Astrocyte (in vitro differentiated cells and primary cell): ENCODE measurements around the gene CELA2A. TPM values are rescaled to one million over a fixed set of nuclear protein-coding genes. Genes with fewer than 3 reads are reported as not detected.
A peak's percentile ranks its signal among the peaks of the same experiment; 100 is the strongest.
"Not testable (repeated sequence)": the region's sequence is repeated elsewhere in the genome, so short reads cannot be mapped to it uniquely, and the experiment has no call there.

Experiments
- DNase-seq: peaks from one replicate; pipeline ENCODE4 v3.0.0-alpha.2; 2010; ENCODE audit warnings: low read depth
- FAIRE-seq: peaks from 2 replicates; lab custom pipeline; 2011; peaks lifted over from hg19 to GRCh38; lab: Jason Lieb, UNC
- H2AFZ ChIP-seq: 2 replicates; pipeline ENCODE4 v1.6.0; 2012; ENCODE audit warnings: low read depth, low read length, inconsistent platforms
- H3K27ac ChIP-seq: 2 replicates; pipeline ENCODE4 v1.5.1; 2011; ENCODE audit warnings: low read depth, low read length, inconsistent platforms
- H3K27me3 ChIP-seq: 2 replicates; pipeline ENCODE4 v1.6.0; 2011; ENCODE audit warnings: low read length, inconsistent platforms; ENCODE audit not compliant: insufficient read depth
- H3K36me3 ChIP-seq: 2 replicates; pipeline ENCODE4 v1.5.1; 2011; ENCODE audit warnings: low read length, inconsistent platforms; ENCODE audit not compliant: insufficient read depth
- H3K4me1 ChIP-seq: 2 replicates; pipeline ENCODE4 v1.5.1; 2011; ENCODE audit warnings: low read length, inconsistent platforms; ENCODE audit not compliant: insufficient read depth
- H3K4me2 ChIP-seq: 2 replicates; pipeline ENCODE4 v1.6.0; 2012; ENCODE audit warnings: low read length, inconsistent platforms
- H3K4me3 ChIP-seq: 2 replicates; pipeline ENCODE4 v1.5.1; 2011; ENCODE audit warnings: low read depth, mild to moderate bottlenecking, low read length, inconsistent platforms; ENCODE audit not compliant: insufficient read depth
- H3K79me2 ChIP-seq: 2 replicates; pipeline ENCODE4 v1.6.0; 2012; ENCODE audit warnings: mild to moderate bottlenecking, low read length, inconsistent platforms; ENCODE audit not compliant: insufficient read depth
- H3K9ac ChIP-seq: 2 replicates; pipeline ENCODE4 v1.6.0; 2012; ENCODE audit warnings: mild to moderate bottlenecking, low read length, inconsistent platforms
- H3K9me3 ChIP-seq: 2 replicates; pipeline ENCODE4 v1.5.1; 2012; ENCODE audit warnings: low read depth, mild to moderate bottlenecking, low read length, inconsistent platforms; ENCODE audit not compliant: insufficient read depth
- H4K20me1 ChIP-seq: 2 replicates; pipeline ENCODE4 v1.6.0; 2012; ENCODE audit warnings: low read length, inconsistent platforms; ENCODE audit not compliant: insufficient read depth
- H3K27ac Mint-ChIP-seq: one replicate; pipeline ENCODE4 v1.8.0; 2021; ENCODE audit warnings: mild to moderate bottlenecking, mixed read lengths; ENCODE audit not compliant: unreplicated experiment
- H3K27me3 Mint-ChIP-seq: one replicate; pipeline ENCODE4 v1.8.0; 2021; ENCODE audit warnings: low read depth, mixed read lengths; ENCODE audit not compliant: unreplicated experiment
- H3K36me3 Mint-ChIP-seq: one replicate; pipeline ENCODE4 v1.8.0; 2021; ENCODE audit warnings: low read depth, mixed read lengths; ENCODE audit not compliant: unreplicated experiment
- H3K4me1 Mint-ChIP-seq: one replicate; pipeline ENCODE4 v1.8.0; 2021; ENCODE audit warnings: low read depth, mixed read lengths; ENCODE audit not compliant: unreplicated experiment
- H3K4me3 Mint-ChIP-seq: one replicate; pipeline ENCODE4 v1.8.0; 2021; ENCODE audit warnings: mild to moderate bottlenecking, moderate library complexity, mixed read lengths; ENCODE audit not compliant: unreplicated experiment
- H3K9me3 Mint-ChIP-seq: one replicate; pipeline ENCODE4 v1.8.0; 2021; ENCODE audit warnings: mild to moderate bottlenecking, mixed read lengths; ENCODE audit not compliant: unreplicated experiment
- EZH2 ChIP-seq: IDR thresholded peaks from 2 replicates; pipeline ENCODE4 v1.6.1; 2012; ENCODE audit warnings: mild to moderate bottlenecking, low read length, inconsistent platforms; ENCODE audit not compliant: insufficient read depth
- total RNA-seq: library from RNA; stranded (reverse); gene quantifications from 2 replicates; pipeline ENCODE4 v1.2.1, GENCODE V29; 2021
- TF ChIP-seq, protein P1 (sequence below): IDR thresholded peaks from 2 replicates; pipeline ENCODE4 v1.5.1; 2011; ENCODE audit warnings: low read depth, mild to moderate bottlenecking, inconsistent platforms, low read length, moderate library complexity; ENCODE audit not compliant: insufficient read depth

Gene CELA2A
- total RNA-seq, 1 donor from 2014 or later, result not detected

DNA sequence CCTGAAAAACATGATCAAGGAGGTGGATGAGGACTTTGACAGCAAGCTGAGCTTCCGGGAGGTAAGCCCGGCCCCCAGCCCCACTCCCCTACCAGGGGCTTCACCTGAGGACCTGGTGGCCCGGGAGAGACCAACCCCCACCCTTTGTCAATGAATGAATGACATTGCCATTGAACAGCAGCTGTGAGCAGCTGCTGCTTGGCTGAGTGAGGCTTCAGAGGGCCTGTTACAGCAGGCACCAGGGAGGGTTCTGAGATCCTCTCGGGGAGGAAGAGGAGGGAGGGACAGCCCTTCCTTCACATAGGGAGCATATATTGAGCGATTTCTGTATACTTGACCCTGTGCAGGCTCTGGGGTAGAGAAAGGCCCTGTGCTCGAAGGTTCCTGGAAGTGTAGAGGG, 30.6 kb upstream of the CELA2A start:
- Mint-ChIP-seq H3K36me3 (peaks cover 10% of the 10 kb centered on the region), H3K4me3 (peak overlapping the region; percentile 64), H3K4me1 (peaks cover 18% of the 10 kb centered on the region), H3K27ac (no peak overlapping the region), H3K27me3 (no peaks in the 10 kb centered on the region), H3K9me3 (peaks cover 6% of the 10 kb centered on the region)
- H3K4me3 ChIP-seq, result no peak overlapping the region
- H3K4me2 ChIP-seq, result no peak overlapping the region
- H3K9ac ChIP-seq, result no peak overlapping the region
- peaks cover 22% of the 10 kb centered on the region for H3K4me1 ChIP-seq
- no peak overlapping the region for H3K27ac ChIP-seq
- H3K27me3 ChIP-seq, result no peaks in the 10 kb centered on the region
- H3K79me2 ChIP-seq, result peaks cover 21% of the 10 kb centered on the region
- H4K20me1 ChIP-seq, result peaks cover 60% of the 10 kb centered on the region
- no peaks in the 10 kb centered on the region for H3K9me3 ChIP-seq
- FAIRE-seq (no peak), DNase-seq (no peak)
- no peak overlapping the region for H2AFZ ChIP-seq
- TF ChIP-seq, protein P1, sequence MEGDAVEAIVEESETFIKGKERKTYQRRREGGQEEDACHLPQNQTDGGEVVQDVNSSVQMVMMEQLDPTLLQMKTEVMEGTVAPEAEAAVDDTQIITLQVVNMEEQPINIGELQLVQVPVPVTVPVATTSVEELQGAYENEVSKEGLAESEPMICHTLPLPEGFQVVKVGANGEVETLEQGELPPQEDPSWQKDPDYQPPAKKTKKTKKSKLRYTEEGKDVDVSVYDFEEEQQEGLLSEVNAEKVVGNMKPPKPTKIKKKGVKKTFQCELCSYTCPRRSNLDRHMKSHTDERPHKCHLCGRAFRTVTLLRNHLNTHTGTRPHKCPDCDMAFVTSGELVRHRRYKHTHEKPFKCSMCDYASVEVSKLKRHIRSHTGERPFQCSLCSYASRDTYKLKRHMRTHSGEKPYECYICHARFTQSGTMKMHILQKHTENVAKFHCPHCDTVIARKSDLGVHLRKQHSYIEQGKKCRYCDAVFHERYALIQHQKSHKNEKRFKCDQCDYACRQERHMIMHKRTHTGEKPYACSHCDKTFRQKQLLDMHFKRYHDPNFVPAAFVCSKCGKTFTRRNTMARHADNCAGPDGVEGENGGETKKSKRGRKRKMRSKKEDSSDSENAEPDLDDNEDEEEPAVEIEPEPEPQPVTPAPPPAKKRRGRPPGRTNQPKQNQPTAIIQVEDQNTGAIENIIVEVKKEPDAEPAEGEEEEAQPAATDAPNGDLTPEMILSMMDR, result no peak
- no peak for TF ChIP-seq EZH2
- H3K36me3 ChIP-seq, result no peaks in the 10 kb centered on the region

DNA sequence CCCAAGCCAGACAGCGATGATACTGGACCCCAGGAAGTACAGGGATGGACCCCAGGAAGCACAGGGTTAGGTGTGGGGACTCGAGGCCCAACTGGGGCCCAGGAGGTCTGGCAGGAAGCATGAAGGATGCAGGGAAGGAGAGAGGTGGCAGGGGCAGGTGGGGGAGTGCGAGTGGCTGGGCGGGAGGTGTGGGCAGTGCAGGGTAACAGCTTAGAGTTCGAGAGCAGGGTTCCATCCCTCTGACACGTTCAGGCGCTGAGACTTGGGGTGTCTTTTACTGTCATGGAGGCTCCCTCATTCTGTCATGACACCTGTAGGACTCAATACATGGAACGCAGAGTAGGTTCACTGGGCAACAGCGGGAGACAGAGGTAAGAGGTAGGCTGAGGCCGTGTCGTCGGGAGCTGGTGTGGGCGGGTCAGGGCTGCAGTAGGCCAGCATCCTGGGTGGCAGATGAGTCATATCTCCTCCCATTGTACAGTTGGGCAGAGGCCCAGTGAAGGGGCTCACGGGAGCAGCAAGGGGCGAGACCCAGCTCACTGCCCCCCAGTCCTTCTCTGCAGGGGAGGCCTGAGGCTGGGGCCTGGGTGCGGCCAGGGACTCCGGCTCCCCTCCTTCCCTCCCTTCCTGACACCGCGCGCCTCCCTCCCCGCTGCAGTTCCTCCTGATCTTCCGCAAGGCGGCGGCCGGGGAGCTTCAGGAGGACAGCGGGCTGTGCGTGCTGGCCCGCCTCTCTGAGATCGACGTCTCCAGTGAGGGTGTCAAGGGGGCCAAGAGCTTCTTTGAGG, 29.8 kb upstream of the CELA2A start:
- no peaks in the 10 kb centered on the region for H3K9me3 ChIP-seq
- H3K79me2 ChIP-seq, result peaks cover 13% of the 10 kb centered on the region
- no peaks in the 10 kb centered on the region for H3K27me3 ChIP-seq
- Mint-ChIP-seq H3K4me3 (no peak overlapping the region), H3K9me3 (peaks cover 6% of the 10 kb centered on the region), H3K4me1 (peaks cover 18% of the 10 kb centered on the region), H3K27ac (no peak overlapping the region), H3K27me3 (no peaks in the 10 kb centered on the region), H3K36me3 (peaks cover 7% of the 10 kb centered on the region)
- DNase-seq (peak; percentile 53), FAIRE-seq (no peak)
- H4K20me1 ChIP-seq, result peaks cover 57% of the 10 kb centered on the region
- no peak for TF ChIP-seq EZH2
- TF ChIP-seq, protein P1, result no peak
- H3K4me3 ChIP-seq, result no peak overlapping the region
- no peaks in the 10 kb centered on the region for H3K36me3 ChIP-seq
- H3K4me1 ChIP-seq, result peaks cover 20% of the 10 kb centered on the region
- peak overlapping the region; percentile 23 for H3K4me2 ChIP-seq
- H3K27ac ChIP-seq, result peak overlapping the region; percentile 5
- peak overlapping the region; percentile 10 for H2AFZ ChIP-seq
- H3K9ac ChIP-seq, result no peak overlapping the region

DNA sequence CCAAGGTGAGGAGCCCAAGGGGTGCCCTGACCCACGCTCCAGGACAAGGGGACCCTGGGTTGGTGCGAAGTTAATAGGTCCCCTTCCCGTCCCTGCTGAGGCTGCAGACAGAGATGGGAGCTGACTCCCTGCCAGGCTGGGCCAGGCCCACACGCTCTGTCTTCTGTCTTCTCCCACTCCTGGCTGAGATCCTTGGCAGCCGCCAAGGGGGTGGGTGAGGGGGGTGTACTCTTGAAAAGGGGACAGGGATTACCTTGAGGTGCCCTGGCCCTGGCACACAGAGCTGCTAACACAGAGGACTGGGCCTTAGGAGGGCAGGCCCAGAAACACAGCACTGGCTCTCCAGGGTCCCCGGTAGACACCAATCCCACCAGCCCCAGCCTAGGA, 29.3 kb upstream of the CELA2A start:
- Histone ChIP-seq H3K36me3 (no peaks in the 10 kb centered on the region), H4K20me1 (peaks cover 54% of the 10 kb centered on the region), H3K9ac (no peak overlapping the region), H3K9me3 (no peaks in the 10 kb centered on the region), H3K27ac (peak overlapping the region; percentile 5), H3K79me2 (peaks cover 12% of the 10 kb centered on the region), H3K4me2 (peak overlapping the region; percentile 23), H3K4me3 (no peak overlapping the region), H2AFZ (peak overlapping the region; percentile 10), H3K27me3 (no peaks in the 10 kb centered on the region), H3K4me1 (peaks cover 20% of the 10 kb centered on the region)
- Mint-ChIP-seq H3K27me3 (no peaks in the 10 kb centered on the region), H3K4me1 (peaks cover 17% of the 10 kb centered on the region), H3K9me3 (peaks cover 4% of the 10 kb centered on the region), H3K27ac (no peak overlapping the region), H3K4me3 (no peak overlapping the region), H3K36me3 (peaks cover 6% of the 10 kb centered on the region)
- TF ChIP-seq, protein P1, result no peak
- no peak for TF ChIP-seq EZH2
- DNase-seq (no peak), FAIRE-seq (no peak)

DNA sequence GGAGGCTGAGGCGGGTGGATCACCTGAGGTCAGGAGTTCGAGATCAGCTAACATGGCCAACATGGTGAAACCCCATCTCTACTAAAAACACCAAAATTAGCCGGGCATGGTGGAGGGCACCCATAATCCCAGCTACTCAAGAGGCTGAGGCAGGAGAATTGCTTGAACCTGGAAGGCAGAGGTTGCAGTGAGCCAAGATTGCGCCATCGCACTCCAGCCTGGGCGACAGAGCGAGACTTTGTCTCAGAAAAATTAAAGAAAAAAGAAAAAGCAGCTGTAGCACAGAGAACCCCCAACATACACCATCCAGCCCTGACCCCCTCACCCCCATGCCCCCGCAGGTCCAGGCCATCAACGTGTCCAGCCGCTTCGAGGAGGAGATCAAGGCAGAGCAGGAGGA, 28.3 kb upstream of the CELA2A start:
- H3K9me3 ChIP-seq, H2AFZ ChIP-seq, H3K4me2 ChIP-seq, H3K36me3 Mint-ChIP-seq, H3K79me2 ChIP-seq, H3K27ac Mint-ChIP-seq, H3K27me3 ChIP-seq, H3K36me3 ChIP-seq, FAIRE-seq, DNase-seq, H3K27me3 Mint-ChIP-seq, H3K9ac ChIP-seq, H3K9me3 Mint-ChIP-seq, H3K27ac ChIP-seq, H3K4me3 Mint-ChIP-seq, H3K4me3 ChIP-seq: not testable (repeated sequence)
- Histone ChIP-seq H3K4me1 (peaks cover 18% of the 10 kb centered on the region), H4K20me1 (peaks cover 51% of the 10 kb centered on the region)
- H3K4me1 Mint-ChIP-seq, result peaks cover 17% of the 10 kb centered on the region
